HepG2 (cell line): ENCODE data around the gene FAM3D. TPM values are rescaled to one million over a fixed set of nuclear protein-coding genes. Genes with fewer than 3 reads are reported as not detected.
A peak's percentile ranks its signal among the peaks of the same experiment; 100 is the strongest.

Source experiments
- ATAC-seq: fragments of 200-7000 bp; cut with Tn5 transposase; 3 replicates; pipeline ENCODE4 v1.9.1; 2020; ENCODE audit warnings: mild to moderate bottlenecking, moderate library complexity
- BruUV-seq: library from RNA; stranded (reverse); fragments of 400-500 nt; replicated peaks from 2 replicates; lab custom pipeline; 2021; lab: Mats Ljungman, UMichigan
- CTCF ChIA-PET: fragments of 300-600 bp; formaldehyde crosslinking; extraction: SDS; loops from one replicate; lab custom pipeline; 2021; ENCODE audit warnings: low total read pairs, inconsistent platforms, low intra/inter-chr PET ratio; lab: Yijun Ruan, JAX
- POLR2A ChIA-PET: fragments of 350-600 bp; sonication (Branson Sonifier 250); formaldehyde crosslinking; loops from one replicate; lab custom pipeline; 2020; ENCODE audit warnings: antibody characterized with exemption, inconsistent platforms; lab: Yijun Ruan, JAX
- DNase-seq: peaks from one replicate; pipeline ENCODE4 v3.0.0-alpha.2; 2015; ENCODE audit warnings: low spot score
- FAIRE-seq: peaks from 3 replicates; lab custom pipeline; 2011; peaks lifted over from hg19 to GRCh38; lab: Jason Lieb, UNC
- H2AFZ ChIP-seq: one replicate; pipeline ENCODE4 v1.6.1; 2011; ENCODE audit warnings: low read length, inconsistent platforms
- H3K27ac ChIP-seq: fragments of 300-600 bp; 3 replicates; pipeline ENCODE4 v1.8.0; 2011; ENCODE audit warnings: mixed run types, mild to moderate bottlenecking, mixed read lengths, low read length, inconsistent platforms; ENCODE audit not compliant: insufficient read depth; ENCODE audit errors: extremely low read length
- H3K27me3 ChIP-seq, 2 experiments: fragments of 200-600 bp in 1 of 2; 2 replicates in 1 of 2; 3 replicates in 1 of 2; pipeline versions ENCODE4 v1.6.0 to v1.8.0; 2011; ENCODE audit warnings: low read length in 2 of 2, mild to moderate bottlenecking in 2 of 2, moderate library complexity in 2 of 2, inconsistent platforms in 1 of 2; ENCODE audit not compliant: insufficient read depth in 2 of 2, control insufficient read depth in 1 of 2
- H3K36me3 ChIP-seq, 2 experiments: fragments of 200-600 bp in 1 of 2; replicated peaks in 1 of 2; 2 replicates in 1 of 2; 3 replicates in 1 of 2; pipeline versions ENCODE4 v1.5.1 to v1.8.0; 2011; ENCODE audit warnings: low read length in 2 of 2, inconsistent platforms in 1 of 2; ENCODE audit not compliant: insufficient read depth in 2 of 2, control insufficient read depth in 1 of 2
- H3K4me1 ChIP-seq: 2 replicates; pipeline ENCODE4 v1.5.1; 2012; ENCODE audit warnings: low read length, inconsistent platforms; ENCODE audit not compliant: insufficient read depth
- H3K4me2 ChIP-seq: 2 replicates; pipeline ENCODE4 v1.6.0; 2011; ENCODE audit warnings: low read depth, low read length, inconsistent platforms
- H3K4me3 ChIP-seq, 3 experiments: fragments of 200-600 bp in 1 of 3; sonication (generic), shearing (Covaris generic) in 1 of 3; replicated peaks in 1 of 3; 2 replicates each; pipeline ENCODE4 v1.5.1; 2011 to 2016; ENCODE audit warnings: low read length in 3 of 3, inconsistent platforms in 2 of 3, low read depth in 2 of 3, mild to moderate bottlenecking in 2 of 3, control low read depth in 1 of 3, mixed read lengths in 1 of 3; ENCODE audit not compliant: insufficient read depth in 1 of 3
- H3K79me2 ChIP-seq: one replicate; pipeline ENCODE4 v1.6.1; 2011; ENCODE audit warnings: low read length, inconsistent platforms; ENCODE audit not compliant: insufficient read depth
- H3K9ac ChIP-seq: 2 replicates; pipeline ENCODE4 v1.6.0; 2011; ENCODE audit warnings: mild to moderate bottlenecking, low read depth, low read length, inconsistent platforms; ENCODE audit not compliant: insufficient read depth
- H3K9me3 ChIP-seq: 2 replicates; pipeline ENCODE4 v1.5.1; 2012; ENCODE audit warnings: mild to moderate bottlenecking, low read length
- H4K20me1 ChIP-seq: 2 replicates; pipeline ENCODE4 v1.6.0; 2011; ENCODE audit warnings: inconsistent platforms, mild to moderate bottlenecking, low read length, moderate library complexity; ENCODE audit not compliant: insufficient read depth
- ISX ChIP-seq: sonication (generic); formaldehyde crosslinking; conservative IDR thresholded peaks from 2 replicates; pipeline ENCODE4 v1.5.0; 2020; ENCODE audit warnings: missing genetic modification reagents
- KDM1A ChIP-seq: IDR thresholded peaks from 2 replicates; pipeline ENCODE4 v1.6.1; 2016; ENCODE audit warnings: missing compliant biosample characterization
- NCOR1 ChIP-seq: fragments of 200-600 bp; sonication (generic); IDR thresholded peaks from 2 replicates; pipeline ENCODE4 v1.7.0; 2017; ENCODE audit warnings: antibody characterized with exemption, low read length, borderline replicate concordance
- RFXAP ChIP-seq: sonication (generic); formaldehyde crosslinking; IDR thresholded peaks from 2 replicates; pipeline ENCODE4 v1.4.0; 2020; ENCODE audit warnings: missing genetic modification reagents, borderline replicate concordance
- TCF7 ChIP-seq: sonication (generic); IDR thresholded peaks from 2 replicates; pipeline ENCODE4 v1.6.1; 2016; ENCODE audit warnings: antibody characterized with exemption, low read depth
- XBP1 ChIP-seq: sonication (generic); formaldehyde crosslinking; IDR thresholded peaks from 2 replicates; pipeline ENCODE4 v1.5.0; 2020; ENCODE audit warnings: missing genetic modification reagents
- YEATS4 ChIP-seq: sonication (generic); formaldehyde crosslinking; IDR thresholded peaks from 2 replicates; pipeline ENCODE4 v1.4.0; 2020; ENCODE audit warnings: missing genetic modification reagents, borderline replicate concordance
- ZBTB8A ChIP-seq: sonication (generic); formaldehyde crosslinking; IDR thresholded peaks from 2 replicates; pipeline ENCODE4 v1.4.0; 2020; ENCODE audit warnings: mild to moderate bottlenecking, low read depth, missing genetic modification reagents, borderline replicate concordance
- ZFY ChIP-seq: sonication (generic); formaldehyde crosslinking; IDR thresholded peaks from 2 replicates; pipeline ENCODE4 v1.4.0; 2020; ENCODE audit warnings: missing genetic modification reagents
- ZMYM3 ChIP-seq: sonication (generic); formaldehyde crosslinking; IDR thresholded peaks from 2 replicates; pipeline ENCODE4 v1.5.1; 2020; ENCODE audit warnings: mild to moderate bottlenecking, missing genetic modification reagents
- ZNF101 ChIP-seq: sonication (generic); formaldehyde crosslinking; IDR thresholded peaks from 2 replicates; pipeline ENCODE4 v1.4.0; 2020; ENCODE audit warnings: mild to moderate bottlenecking, low read depth, missing genetic modification reagents, borderline replicate concordance
- ZNF136 ChIP-seq: sonication (generic); formaldehyde crosslinking; IDR thresholded peaks from 2 replicates; pipeline ENCODE4 v1.8.1; 2022; ENCODE audit warnings: low read depth, mild to moderate bottlenecking, moderate library complexity, missing genetic modification reagents
- ZNF138 ChIP-seq: sonication (generic); formaldehyde crosslinking; IDR thresholded peaks from 2 replicates; pipeline ENCODE4 v1.5.0; 2020; ENCODE audit warnings: mild to moderate bottlenecking, low read depth, missing genetic modification reagents
- ZNF251 ChIP-seq: sonication (generic); formaldehyde crosslinking; IDR thresholded peaks from 2 replicates; pipeline ENCODE4 v1.9.0; 2021; ENCODE audit warnings: mild to moderate bottlenecking, missing genetic modification reagents
- ZNF263 ChIP-seq: sonication (generic); formaldehyde crosslinking; IDR thresholded peaks from 2 replicates; pipeline ENCODE4 v1.4.0; 2020; ENCODE audit warnings: missing genetic modification reagents
- ZNF431 ChIP-seq: sonication (generic); formaldehyde crosslinking; IDR thresholded peaks from 2 replicates; pipeline ENCODE4 v1.9.0; 2022; ENCODE audit warnings: missing genetic modification reagents, low read depth, mild to moderate bottlenecking, borderline replicate concordance
- ZNF777 ChIP-seq: sonication (generic); formaldehyde crosslinking; IDR thresholded peaks from 2 replicates; pipeline ENCODE4 v1.4.0; 2020; ENCODE audit warnings: missing genetic modification reagents
- WGBS: methylation state at CpG from one replicate; pipeline ENCODE4 v1.1.6; 2017; ENCODE audit warnings: low lambda C conversion rate; 5-methylcytosine and 5-hydroxymethylcytosine counted together
- in situ Hi-C: cut with HindIII; loops from 2 replicates; pipeline ENCODE4 v1.10.0; 2017; ENCODE audit warnings: low pct_unique_long_range_greater_than_20kb; ENCODE audit not compliant: extremely low pct_ligation_motif_present
- intact Hi-C: fragments of 100-400 bp; cut with micrococcal nuclease; formaldehyde crosslinking; loops from one replicate; pipeline ENCODE4 v1.10.0; 2022; ENCODE audit not compliant: unreplicated experiment
- polyA plus RNA-seq, 8 experiments: library from polyadenylated mRNA; depleted of rRNA in 3 of 8; stranded (reverse) in 7 of 8; unstranded in 1 of 8; fragments of >200 nt; fragmentation: Illumina TruSeq in 4 of 8; extraction: Trizol in 4 of 8; gene quantifications; 2 replicates each; pipeline versions ENCODE4 v1.2.1 to v1.2.3, GENCODE V29; 2011 to 2016; ENCODE audit warnings: low read depth in 4 of 8, missing spikeins in 1 of 8, mixed read lengths in 1 of 8; ENCODE audit not compliant: insufficient read depth in 1 of 8
- total RNA-seq, 5 experiments: library from RNA; depleted of rRNA; stranded (reverse); fragments of >200 nt; fragmentation: Illumina TruSeq; extraction: Trizol; gene quantifications; 2 replicates each; pipeline ENCODE4 v1.2.3, GENCODE V29; 2016; ENCODE audit warnings: low read depth in 1 of 5

FAM3D gene
- total and polyA plus RNA-seq, 2 of the 13 experiments (the other 11 are each of a cell fraction or from before 2014, with no cell fraction given) = not detected

DNA sequence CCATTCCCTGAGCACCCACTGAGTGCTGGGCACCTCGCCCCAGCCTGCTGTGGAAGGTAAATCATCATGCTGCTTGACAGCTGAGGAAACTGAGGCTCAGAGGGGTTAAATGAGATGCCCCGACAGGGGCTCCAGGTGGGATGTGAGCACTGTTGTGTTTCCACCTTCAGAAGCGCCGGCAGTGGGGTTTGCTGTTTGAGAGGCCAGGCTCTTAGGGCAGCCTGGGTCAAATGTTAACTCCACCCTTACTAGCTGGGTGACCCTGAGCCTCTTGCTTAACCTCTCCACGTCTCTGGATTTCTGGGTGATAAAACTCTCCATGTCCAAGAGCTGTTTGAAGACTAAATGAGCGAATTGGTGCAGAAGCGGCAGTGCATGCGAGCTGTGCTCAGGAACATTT, 43.1 kb downstream of the FAM3D start:
- no TSS peak for BruUV-seq
- no peak overlapping the region for H3K9ac ChIP-seq
- DNase-seq (no peak), ATAC-seq (peak; percentile 31; the same call in 2 of the 3 replicates), FAIRE-seq (no peak)
- no peak overlapping the region for H2AFZ ChIP-seq
- H3K79me2 ChIP-seq = no peaks in the 10 kb centered on the region
- H4K20me1 ChIP-seq = no peaks in the 10 kb centered on the region
- peaks cover 11% of the 10 kb centered on the region for H3K4me1 ChIP-seq
- TF ChIP-seq ZNF263 (no peak), TCF7 (no peak), ZNF251 (CRISPR knock-in tag) (no peak), KDM1A (no peak), NCOR1 (no peak), ZNF777 (no peak), YEATS4 (CRISPR knock-in tag) (no peak), ZNF138 (CRISPR knock-in tag) (no peak), ZBTB8A (no peak), ZNF431 (CRISPR knock-in tag) (no peak)
- CTCF ChIA-PET = no interaction called here
- no peak overlapping the region for H3K27ac ChIP-seq
- intact Hi-C loops = no loop called here
- H3K36me3 ChIP-seq = no peaks in the 10 kb centered on the region
- POLR2A ChIA-PET = no interaction called here
- WGBS = no CpG with 5 or more reads among the region's 8 CpGs
- peaks cover 2 to 19% of the 10 kb centered on the region in 2 experiments; a peak in 4 of 5 replicates for H3K27me3 ChIP-seq
- no peaks in the 10 kb centered on the region for H3K9me3 ChIP-seq
- H3K4me2 ChIP-seq = no peak overlapping the region
- no peak overlapping the region for H3K4me3 ChIP-seq
- in situ Hi-C loops = no loop called here

DNA sequence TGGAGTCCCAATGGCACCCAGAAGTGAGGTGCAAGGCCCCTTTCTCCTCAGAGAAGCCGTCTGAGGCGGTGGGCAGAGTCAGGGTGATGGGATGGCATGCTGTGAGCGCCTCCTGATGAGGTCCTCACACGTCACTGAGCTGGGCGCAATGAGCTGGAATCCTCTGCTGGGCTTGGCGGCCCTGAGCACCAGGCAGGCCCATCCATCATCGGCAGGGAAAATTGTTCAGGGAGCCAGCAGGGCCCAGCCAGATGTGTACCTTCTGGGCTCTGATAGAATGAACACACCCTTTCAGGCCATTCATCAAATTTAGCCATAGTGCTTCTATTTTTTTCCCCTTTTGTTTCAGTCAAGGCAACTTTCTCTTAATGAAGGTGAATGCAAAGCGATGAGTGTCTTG, 43.7 kb downstream of the FAM3D start:
- 58% methylated on average over 7 of the region's 8 CpGs for WGBS
- H3K9me3 ChIP-seq = no peaks in the 10 kb centered on the region
- H3K9ac ChIP-seq = no peak overlapping the region
- FAIRE-seq (no peak), DNase-seq (no peak), ATAC-seq (no peak)
- H3K4me2 ChIP-seq = no peak overlapping the region
- no peak overlapping the region for H3K4me3 ChIP-seq
- no peaks in the 10 kb centered on the region for H4K20me1 ChIP-seq
- ChIA-PET POLR2A (no interaction called here), CTCF (no interaction called here)
- H3K79me2 ChIP-seq = no peaks in the 10 kb centered on the region
- H3K4me1 ChIP-seq = peaks cover 7% of the 10 kb centered on the region
- no peak overlapping the region for H2AFZ ChIP-seq
- BruUV-seq = no TSS peak
- H3K27ac ChIP-seq = no peak overlapping the region
- H3K36me3 ChIP-seq = no peaks in the 10 kb centered on the region
- peaks cover 2 to 19% of the 10 kb centered on the region in 2 experiments; a peak in 4 of 5 replicates for H3K27me3 ChIP-seq
- in situ Hi-C loops = no loop called here
- TF ChIP-seq ZMYM3 = no peak
- TF ChIP-seq ZNF136 (CRISPR knock-in tag) = no peak
- TF ChIP-seq RFXAP (CRISPR knock-in tag) = no peak
- TF ChIP-seq ISX (CRISPR knock-in tag) = no peak
- TF ChIP-seq XBP1 (CRISPR knock-in tag) = no peak
- TF ChIP-seq ZFY (CRISPR knock-in tag) = no peak
- no peak for TF ChIP-seq ZNF101 (CRISPR knock-in tag)
- intact Hi-C loops = no loop called here
